Right lobe of liver (tissue), 6 donors: ENCODE results near the gene NRBF2. TPM values are rescaled to one million over a fixed set of nuclear protein-coding genes. Genes with fewer than 3 reads are reported as not detected.

Experiments
- ATAC-seq, 4 donors: fragments of 200-7000 bp; cut with Tn5 transposase; one replicate each; pipeline ENCODE4 v1.9.1; 2020; ENCODE audit warnings: mild to moderate bottlenecking in 4 of 4, moderate library complexity in 4 of 4
- DNase-seq, 3 donors: peaks; one replicate each; pipeline ENCODE4 v3.0.0-alpha.2; 2020
- H3K27ac ChIP-seq, 3 donors: fragments of 200-600 bp; one replicate each; pipeline ENCODE4 v1.8.0; 2022
- H3K27me3 ChIP-seq, 2 donors: fragments of 200-600 bp; one replicate each; pipeline ENCODE4 v1.8.0; 2022
- H3K36me3 ChIP-seq, 4 donors: fragments of 200-600 bp; sonication (generic) in 1 of 4; one replicate each; pipeline versions ENCODE4 v1.5.1 to v1.8.0; 2017 to 2022; ENCODE audit warnings: control low read depth in 1 of 4
- H3K4me1 ChIP-seq, 4 donors: fragments of 200-600 bp; sonication (generic) in 1 of 4; one replicate each; pipeline versions ENCODE4 v1.5.1 to v1.8.0; 2017 to 2022; ENCODE audit warnings: control low read depth in 1 of 4
- H3K4me3 ChIP-seq, 3 donors: fragments of 200-600 bp; one replicate each; pipeline ENCODE4 v1.8.0; 2022
- H3K9me3 ChIP-seq, 4 donors: fragments of 200-600 bp; sonication (generic) in 1 of 4; one replicate each; pipeline versions ENCODE4 v1.5.1 to v1.8.0; 2017 to 2022; ENCODE audit warnings: control low read depth in 1 of 4
- POLR2A ChIP-seq: fragments of 450-650 bp; IDR thresholded peaks from one replicate; pipeline ENCODE4 v1.6.1; 2017; ENCODE audit warnings: antibody characterized with exemption, mild to moderate bottlenecking
- WGBS: methylation state at CpG from one replicate; pipeline ENCODE4 v1.1.6; 2018; ENCODE audit warnings: low coverage, low lambda C conversion rate; ENCODE audit not compliant: insufficient coverage; ENCODE audit errors: missing lambda C conversion rate; 5-methylcytosine and 5-hydroxymethylcytosine counted together
- intact Hi-C, 2 donors: fragments of 100-400 bp; cut with DNase I; formaldehyde crosslinking; loops; one replicate each; pipeline versions ENCODE4 v1.11.2 to v1.14.1; 2022
- small RNA-seq, 2 experiments: library from RNA; depleted of rRNA; stranded (forward); fragments of <200 nt; gene quantifications; one replicate each; pipeline ENCODE3, GENCODE V24; 2016
- total RNA-seq, 6 experiments: library from RNA; depleted of rRNA in 2 of 6; stranded (reverse); fragments of >200 nt in 2 of 6; fragmentation: NEBNext Ultra II Directional in 3 of 6; extraction: Animal tissue kit (Norgen Biotek cat#: 25700) in 3 of 6; gene quantifications; one replicate each; pipeline versions ENCODE4 v1.1.0 to v1.2.4, GENCODE V29; 2016 to 2023
- TF ChIP-seq, protein P1 (sequence below), 4 donors: fragments of 200-600 bp in 3 of 4; fragments of 450-650 bp in 1 of 4; IDR thresholded peaks; one replicate each; pipeline versions ENCODE4 v1.5.1 to v1.8.0; 2016 to 2022; ENCODE audit warnings: antibody characterized with exemption in 4 of 4, mild to moderate bottlenecking in 2 of 4
- donor health status: DM: no; HTN: yes; CAD: no.
- donor health status: DM: no; HTN: no; CAD: no.
- donor health status: DM: no; HTN: no; CAD: no.
- donor health status: DM: no; HTN: yes; CAD: no.
- donor health status: DM: no; HTN: yes; CAD: no.

Gene NRBF2
- total RNA-seq, 6 experiments from 2014 or later, result 15.9 to 32.3 (median 22.8) TPM

DNA sequence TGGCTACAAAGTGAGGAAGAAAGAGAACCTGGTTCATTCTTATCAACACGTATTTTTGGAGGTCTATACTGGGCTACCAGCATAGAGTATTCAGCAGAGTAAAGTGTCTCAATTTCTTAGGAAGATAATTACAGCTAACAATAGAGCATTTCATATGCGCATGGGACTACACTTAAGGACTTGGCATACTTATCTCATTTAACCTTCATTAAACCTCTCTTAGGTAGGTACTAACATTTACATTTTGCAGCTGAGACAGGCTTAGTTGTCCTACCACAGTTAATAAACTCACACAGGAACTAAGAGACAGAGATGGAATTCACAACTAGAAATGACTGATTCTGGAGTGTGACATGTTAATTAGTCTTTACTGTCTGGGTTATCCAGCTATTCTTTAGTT lies 66.6 kb downstream of the NRBF2 start:
- no peak overlapping the region for H3K27ac ChIP-seq
- TF ChIP-seq POLR2A, result no peak
- TF ChIP-seq, protein P1, sequence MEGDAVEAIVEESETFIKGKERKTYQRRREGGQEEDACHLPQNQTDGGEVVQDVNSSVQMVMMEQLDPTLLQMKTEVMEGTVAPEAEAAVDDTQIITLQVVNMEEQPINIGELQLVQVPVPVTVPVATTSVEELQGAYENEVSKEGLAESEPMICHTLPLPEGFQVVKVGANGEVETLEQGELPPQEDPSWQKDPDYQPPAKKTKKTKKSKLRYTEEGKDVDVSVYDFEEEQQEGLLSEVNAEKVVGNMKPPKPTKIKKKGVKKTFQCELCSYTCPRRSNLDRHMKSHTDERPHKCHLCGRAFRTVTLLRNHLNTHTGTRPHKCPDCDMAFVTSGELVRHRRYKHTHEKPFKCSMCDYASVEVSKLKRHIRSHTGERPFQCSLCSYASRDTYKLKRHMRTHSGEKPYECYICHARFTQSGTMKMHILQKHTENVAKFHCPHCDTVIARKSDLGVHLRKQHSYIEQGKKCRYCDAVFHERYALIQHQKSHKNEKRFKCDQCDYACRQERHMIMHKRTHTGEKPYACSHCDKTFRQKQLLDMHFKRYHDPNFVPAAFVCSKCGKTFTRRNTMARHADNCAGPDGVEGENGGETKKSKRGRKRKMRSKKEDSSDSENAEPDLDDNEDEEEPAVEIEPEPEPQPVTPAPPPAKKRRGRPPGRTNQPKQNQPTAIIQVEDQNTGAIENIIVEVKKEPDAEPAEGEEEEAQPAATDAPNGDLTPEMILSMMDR (IDR thresholded peaks at IDR 0.05), result no peak
- peaks cover 0 to 10% (median 3%) of the 10 kb centered on the region in 4 donors for H3K4me1 ChIP-seq
- no peak for DNase-seq
- no peaks in the 10 kb centered on the region for H3K27me3 ChIP-seq
- intact Hi-C loops, result no loop called here
- H3K9me3 ChIP-seq, result no peaks in the 10 kb centered on the region
- ATAC-seq, result no peak
- WGBS, result 100% methylated on average over 2 of the region's 2 CpGs
- peaks cover 0 to 38% (median 0%) of the 10 kb centered on the region in 4 donors for H3K36me3 ChIP-seq
- H3K4me3 ChIP-seq, result no peak overlapping the region

DNA sequence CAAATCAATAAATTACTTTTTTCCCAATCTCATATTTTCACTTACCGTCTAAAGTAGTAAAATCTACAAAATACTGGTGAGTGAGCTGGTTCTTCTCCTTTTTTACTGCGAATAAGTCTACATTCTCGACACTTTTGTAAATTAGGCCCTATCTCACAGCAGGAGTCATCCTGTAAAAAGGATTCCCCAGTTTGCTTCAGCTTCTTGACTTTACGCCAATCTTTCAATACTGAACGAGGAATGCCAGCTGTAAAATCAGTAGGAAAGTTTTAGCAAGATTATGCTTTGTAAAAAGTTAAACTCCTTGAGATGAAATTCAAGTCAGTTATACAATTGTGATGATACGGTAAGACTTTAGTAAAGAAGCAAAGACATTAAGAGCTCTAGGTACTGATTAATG lies 67.3 kb downstream of the NRBF2 start:
- WGBS, result 63% methylated on average over 6 of the region's 6 CpGs
- intact Hi-C loops, result no loop called here
- no peak overlapping the region for H3K27ac ChIP-seq

DNA sequence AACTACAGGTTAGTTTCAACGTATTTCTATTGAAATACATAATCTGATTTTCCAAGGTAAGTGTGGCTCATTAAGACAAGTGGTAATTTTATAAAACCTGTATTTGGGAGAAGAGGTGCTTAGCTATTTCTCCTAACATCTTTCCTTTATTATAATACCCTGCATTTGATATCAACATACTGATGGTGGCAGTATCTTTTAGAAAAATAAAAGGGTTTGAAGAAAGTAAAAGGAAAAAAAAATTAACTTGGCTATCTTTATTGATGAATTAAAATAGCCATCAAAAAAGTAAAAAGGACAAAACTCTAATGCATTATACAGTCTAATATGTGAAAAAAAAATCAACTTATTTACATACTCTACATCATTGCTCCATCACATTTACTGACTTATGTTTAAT lies 68.0 kb downstream of the NRBF2 start:
- no peak for DNase-seq
- H3K27me3 ChIP-seq, result no peaks in the 10 kb centered on the region
- no peak overlapping the region for H3K4me3 ChIP-seq
- no peak overlapping the region for H3K27ac ChIP-seq
- WGBS, result 0% methylated on average over 1 of the region's 1 CpG
- peaks cover 0 to 31% (median 4%) of the 10 kb centered on the region in 4 donors for H3K36me3 ChIP-seq
- no peak for ATAC-seq
- intact Hi-C loops, result no loop called here
- no peaks in the 10 kb centered on the region for H3K9me3 ChIP-seq
- peaks cover 0 to 11% (median 5%) of the 10 kb centered on the region in 4 donors for H3K4me1 ChIP-seq
- TF ChIP-seq, protein P1 (IDR thresholded peaks at IDR 0.05), result no peak
- TF ChIP-seq POLR2A, result no peak

More for the DNA sequence above, 67.3 kb downstream of the NRBF2 start:
- H3K4me3 ChIP-seq, result no peak overlapping the region
- H3K9me3 ChIP-seq, result no peaks in the 10 kb centered on the region
- no peaks in the 10 kb centered on the region for H3K27me3 ChIP-seq
- H3K4me1 ChIP-seq, result peaks cover 0 to 11% (median 5%) of the 10 kb centered on the region in 4 donors
- no peak for DNase-seq
- no peak for ATAC-seq
- no peak for TF ChIP-seq POLR2A
- H3K36me3 ChIP-seq, result peaks cover 0 to 33% (median 2%) of the 10 kb centered on the region in 4 donors

Small RNA genes lying within 50 kb of the gene (small RNA-seq; reads per million reads assigned to genes)
- 0 reads per million in 2 experiments for gene RNU6-543P
